Endothelial cell of umbilical vein (primary cell): ENCODE measurements around the gene JSRP1. TPM values are rescaled to one million over a fixed set of nuclear protein-coding genes. Genes with fewer than 3 reads are reported as not detected.
A peak's percentile ranks its signal among the peaks of the same experiment; 100 is the strongest.

Experiments used
- BruUV-seq: library from RNA; stranded (reverse); fragments of 400-500 nt; replicated peaks from 2 replicates; lab custom pipeline; 2021; lab: Mats Ljungman, UMichigan
- CTCF ChIA-PET: fragments of 300-600, 350-600 bp; sonication (Branson Sonifier 250); formaldehyde crosslinking; loops from one replicate; lab custom pipeline; 2021; ENCODE audit warnings: antibody characterized with exemption, inconsistent platforms; lab: Charles Lee
- POLR2A ChIA-PET: fragments of 300-600, 350-600 bp; sonication (Branson Sonifier 250); formaldehyde crosslinking; loops from one replicate; lab custom pipeline; 2021; ENCODE audit warnings: antibody characterized with exemption, inconsistent platforms; lab: Charles Lee
- DNase-seq: peaks from one replicate; pipeline ENCODE4 v3.0.0-alpha.2; 2011; ENCODE audit warnings: low read depth, low spot score
- FAIRE-seq: peaks from 2 replicates; lab custom pipeline; 2011; peaks lifted over from hg19 to GRCh38; lab: Jason Lieb, UNC
- H2AFZ ChIP-seq: 2 replicates; pipeline ENCODE4 v1.6.0; 2012; ENCODE audit warnings: low read depth, low read length, control low read depth, inconsistent platforms
- H3K27ac ChIP-seq: 2 replicates; pipeline ENCODE4 v1.5.1; 2011; ENCODE audit warnings: low read depth, mild to moderate bottlenecking, control low read depth, low read length, moderate library complexity; ENCODE audit not compliant: insufficient read depth
- H3K27me3 ChIP-seq, 2 experiments: 2 replicates each; pipeline versions ENCODE4 v1.6.0 to v1.6.1; 2011; ENCODE audit warnings: low read length in 2 of 2, mixed read lengths in 1 of 2; ENCODE audit not compliant: control insufficient read depth in 2 of 2, insufficient read depth in 2 of 2
- H3K36me3 ChIP-seq, 2 experiments: 2 replicates in 1 of 2; 3 replicates in 1 of 2; pipeline ENCODE4 v1.5.1; 2011; ENCODE audit warnings: low read length in 2 of 2, mild to moderate bottlenecking in 1 of 2, moderate library complexity in 1 of 2; ENCODE audit not compliant: control insufficient read depth in 2 of 2, insufficient read depth in 2 of 2; ENCODE audit errors: extremely low read depth in 1 of 2
- H3K4me1 ChIP-seq: 3 replicates; pipeline ENCODE4 v1.5.1; 2011; ENCODE audit warnings: mild to moderate bottlenecking, low read length; ENCODE audit not compliant: control insufficient read depth, insufficient read depth; ENCODE audit errors: extremely low read depth
- H3K4me2 ChIP-seq: 2 replicates; pipeline ENCODE4 v1.6.1; 2011; ENCODE audit warnings: low read length, control low read depth, mixed read lengths; ENCODE audit not compliant: insufficient read depth
- H3K4me3 ChIP-seq, 3 experiments: fragments of 200-600 bp in 1 of 3; sonication (generic), shearing (Covaris generic) in 1 of 3; replicated peaks in 1 of 3; 2 replicates each; pipeline ENCODE4 v1.5.1; 2011 to 2016; ENCODE audit warnings: control low read depth in 3 of 3, low read length in 3 of 3, mild to moderate bottlenecking in 2 of 3, inconsistent platforms in 1 of 3, low read depth in 1 of 3, moderate library complexity in 1 of 3; ENCODE audit not compliant: insufficient read depth in 1 of 3
- H3K79me2 ChIP-seq: 2 replicates; pipeline ENCODE4 v1.6.0; 2012; ENCODE audit warnings: low read length, inconsistent platforms; ENCODE audit not compliant: control insufficient read depth, insufficient read depth
- H3K9ac ChIP-seq: replicated peaks from 2 replicates; pipeline ENCODE3; 2011; ENCODE audit warnings: low read length, control low read depth; ENCODE audit not compliant: insufficient read depth; ENCODE audit errors: extremely low read depth
- H3K9me1 ChIP-seq: replicated peaks from 3 replicates; pipeline ENCODE4 v1.6.0; 2011; ENCODE audit warnings: mild to moderate bottlenecking, low read length; ENCODE audit not compliant: control insufficient read depth, insufficient read depth; ENCODE audit errors: extremely low read depth
- H3K9me3 ChIP-seq: replicated peaks from 2 replicates; pipeline ENCODE4 v1.5.1; 2012; ENCODE audit warnings: low read length, inconsistent platforms; ENCODE audit not compliant: control insufficient read depth, insufficient read depth
- H4K20me1 ChIP-seq: replicated peaks from 2 replicates; pipeline ENCODE3; 2011; ENCODE audit warnings: mild to moderate bottlenecking, low read length; ENCODE audit not compliant: control insufficient read depth, insufficient read depth; ENCODE audit errors: extremely low read depth
- CTCF ChIP-seq, 2 donors: IDR thresholded peaks; 1 replicate in 1 of 2; 2 replicates in 1 of 2; pipeline ENCODE4 v1.5.1; 2011; ENCODE audit warnings: low read length in 2 of 2, mild to moderate bottlenecking in 2 of 2, moderate library complexity in 2 of 2, control low read depth in 1 of 2, inconsistent platforms in 1 of 2, low read depth in 1 of 2; ENCODE audit not compliant: insufficient read depth in 1 of 2; ENCODE audit errors: extremely low read depth in 1 of 2
- EZH2 ChIP-seq: IDR thresholded peaks from 2 replicates; pipeline ENCODE4 v1.6.1; 2012; ENCODE audit warnings: borderline replicate concordance, low read depth, mild to moderate bottlenecking, moderate library complexity, low read length, inconsistent platforms; ENCODE audit not compliant: severe bottlenecking
- FOS ChIP-seq: IDR thresholded peaks from 2 replicates; pipeline ENCODE4 v1.6.1; 2011; ENCODE audit warnings: mild to moderate bottlenecking, low read length, moderate library complexity, borderline replicate concordance; ENCODE audit not compliant: insufficient read depth
- GATA2 ChIP-seq: IDR thresholded peaks from 2 replicates; pipeline ENCODE4 v1.7.0; 2011; ENCODE audit warnings: low read depth, mild to moderate bottlenecking, moderate library complexity, mixed read lengths, low read length; ENCODE audit not compliant: insufficient read length, insufficient read depth
- JUN ChIP-seq: IDR thresholded peaks from 2 replicates; pipeline ENCODE4 v1.6.1; 2011; ENCODE audit warnings: borderline replicate concordance, low read depth; ENCODE audit not compliant: insufficient read length, insufficient read depth
- MAX ChIP-seq: IDR thresholded peaks from 2 replicates; pipeline ENCODE4 v1.6.1; 2011; ENCODE audit not compliant: insufficient read depth, insufficient read length
- MYC ChIP-seq: IDR thresholded peaks from one replicate; pipeline ENCODE4 v1.6.1; 2011; ENCODE audit warnings: mild to moderate bottlenecking, low read depth, low read length
- POLR2A ChIP-seq: IDR thresholded peaks from 2 replicates; pipeline ENCODE4 v1.6.1; 2012; ENCODE audit warnings: low read depth, mild to moderate bottlenecking, control low read depth, low read length
- POLR2AphosphoS5 ChIP-seq: IDR thresholded peaks from 2 replicates; pipeline ENCODE4 v1.6.1; 2012; ENCODE audit warnings: low read depth, mild to moderate bottlenecking, control low read depth, low read length, moderate library complexity; ENCODE audit not compliant: insufficient read depth
- dilution Hi-C: fragments of 300-500 bp; cut with MboI; formaldehyde crosslinking; loops from one replicate; pipeline ENCODE4 v1.15.0; 2019; ENCODE audit warnings: low sequenced_read_pairs; ENCODE audit not compliant: extremely low pct_ligation_motif_present
- intact Hi-C: fragments of 100-400 bp; cut with micrococcal nuclease; formaldehyde crosslinking; loops from one replicate; pipeline ENCODE4 v1.10.0; 2022
- polyA plus RNA-seq, 4 experiments: library from polyadenylated mRNA; depleted of rRNA in 3 of 4; stranded (reverse) in 3 of 4; unstranded in 1 of 4; fragments of >200 nt; gene quantifications; 2 replicates each; pipeline versions ENCODE4 v1.2.1 to v1.2.3, GENCODE V29; 2011 to 2012; ENCODE audit warnings: missing spikeins in 1 of 4
- total RNA-seq: library from RNA; stranded (reverse); gene quantifications from 2 replicates; pipeline ENCODE4 v1.2.3, GENCODE V29; 2021

JSRP1 gene
- total and polyA plus RNA-seq, 2 donors (not counting 3 experiments of a cell fraction or from before 2014, with no cell fraction given): not detected

- DNase-seq (peak; percentile 95), FAIRE-seq (peak; percentile 95)
- no peaks in the 10 kb centered on the region for H3K9me1 ChIP-seq
- H3K4me3 ChIP-seq: peak overlapping the region; percentile 66 to 95 (median 92)
- H3K27me3 ChIP-seq: no peaks in the 10 kb centered on the region
- peaks cover 47% of the 10 kb centered on the region for H3K79me2 ChIP-seq
- no peaks in the 10 kb centered on the region for H4K20me1 ChIP-seq
- no peak overlapping the region for H3K4me2 ChIP-seq
- no peak for TF ChIP-seq EZH2
- peak; percentile 99 for TF ChIP-seq POLR2A
- no peak for TF ChIP-seq MYC
- TF ChIP-seq MAX: peak; percentile 17
- TF ChIP-seq POLR2AphosphoS5: peak; percentile 99
- intact Hi-C loops: loop anchor here (1.0 to 5.0 kb wide), 3 partner anchors 33 to 343 kb away; partner anchors contain the start of genes PLEKHJ1 and SF3A2
- peaks cover 38% of the 10 kb centered on the region for H3K4me1 ChIP-seq
- dilution Hi-C loops: no loop called here
- no peak overlapping the region for H2AFZ ChIP-seq
- peak overlapping the region; percentile 90 for H3K9ac ChIP-seq
- H3K9me3 ChIP-seq: no peaks in the 10 kb centered on the region
- peak overlapping the region; percentile 57 for H3K27ac ChIP-seq
- ChIA-PET POLR2A (interaction anchor here (0.7 to 0.8 kb wide), 2 partner anchors 10 to 30 kb away, joined by 3 read pairs; no protein-coding TSS in a partner anchor), CTCF (interaction anchor here (3.3 kb wide), 1 partner anchor 30 kb away, joined by 17 read pairs; no protein-coding TSS in a partner anchor)
- peaks cover 2 to 11% of the 10 kb centered on the region in 2 experiments for H3K36me3 ChIP-seq
- TSS peak; percentile 82 for BruUV-seq
Observed at GRCh38 chr19:2269244-2270156, 13.3 kb upstream of the JSRP1 start.

GRCh38 chr19:2268861-2269243, 12.6 kb upstream of the JSRP1 start:
- intact Hi-C loops: loop anchor here (1.0 kb wide), 2 partner anchors 33 to 102 kb away; partner anchors contain the start of genes PLEKHJ1 and SF3A2
- no peak for TF ChIP-seq GATA2
- TF ChIP-seq POLR2A: no peak
- no peak for TF ChIP-seq MAX
- TF ChIP-seq JUN: no peak
- no peak for TF ChIP-seq CTCF (IDR thresholded peaks at IDR 0.05; ENCODE audit: extremely low read depth in 1 of 2, insufficient read depth in 1 of 2, low read depth in 1 of 2, low read length in 2 of 2)
- TF ChIP-seq MYC: no peak
- TF ChIP-seq FOS: no peak

More at GRCh38 chr19:2268861-2269243, 12.6 kb upstream of the JSRP1 start:
- peak overlapping the region; percentile 58 to 86 (median 64) for H3K4me3 ChIP-seq
- peak overlapping the region; percentile 32 for H3K9ac ChIP-seq
- CTCF ChIA-PET: no interaction called here
- H3K27ac ChIP-seq: no peak overlapping the region
- H3K79me2 ChIP-seq: peaks cover 40% of the 10 kb centered on the region
- peaks cover 32% of the 10 kb centered on the region for H3K4me1 ChIP-seq
- no peaks in the 10 kb centered on the region for H3K27me3 ChIP-seq
- H3K9me3 ChIP-seq: no peaks in the 10 kb centered on the region
- H3K9me1 ChIP-seq: no peaks in the 10 kb centered on the region
- POLR2A ChIA-PET: no interaction called here
- no peaks in the 10 kb centered on the region for H4K20me1 ChIP-seq
- dilution Hi-C loops: no loop called here
- BruUV-seq: no TSS peak
- peak overlapping the region; percentile 67 for H2AFZ ChIP-seq
- DNase-seq (no peak), FAIRE-seq (no peak)
- H3K4me2 ChIP-seq: peak overlapping the region; percentile 71
- peaks cover 2 to 11% of the 10 kb centered on the region in 2 experiments for H3K36me3 ChIP-seq
